Measurements from ENCODE around the gene CPAMD8. TPM values are rescaled to one million over a fixed set of nuclear protein-coding genes. Genes with fewer than 3 reads are reported as not detected.
"Not testable (repeated sequence)": the region's sequence is repeated elsewhere in the genome, so short reads cannot be mapped to it uniquely, and the experiment has no call there.

The CPAMD8 gene
- total and polyA plus RNA-seq, 5 donors from 2014 or later, result 0.03 to 2.3 (median 0.36) TPM; not detected in 1

GRCh38 chr19:17020385-17020784, 6.2 kb downstream of the CPAMD8 start:
- peaks cover 0 to 24% (median 4%) of the 10 kb centered on the region in 7 donors for H3K9me3 Mint-ChIP-seq
- no peak overlapping the region for H3K4me3 Mint-ChIP-seq
- Histone ChIP-seq H3K36me3 (ENCODE audit: control insufficient read depth, insufficient read depth, low read length) (no peaks in the 10 kb centered on the region), H3K4me1 (ENCODE audit: control insufficient read depth, insufficient read depth, low read length, poor library complexity, severe bottlenecking) (no peaks in the 10 kb centered on the region), H3K27me3 (ENCODE audit: control insufficient read depth, insufficient read depth, low read length) (peaks cover 9% of the 10 kb centered on the region), H3K9me3 (ENCODE audit: control insufficient read depth in 2 of 2, low read length in 2 of 2) (peaks cover 12 to 20% of the 10 kb centered on the region in 2 experiments), H3K4me3 (ENCODE audit: low read depth, low read length) (no peak overlapping the region), H3K27ac (ENCODE audit: insufficient read depth, low read length, poor library complexity, severe bottlenecking) (no peak overlapping the region)
- DNase-seq (no peak), ATAC-seq (ENCODE audit: low read depth in 2 of 2) (no peak)
- H3K27me3 Mint-ChIP-seq, result peaks cover 24% of the 10 kb centered on the region
- no peaks in the 10 kb centered on the region for H3K4me1 Mint-ChIP-seq
- H3K27ac Mint-ChIP-seq, result peak overlapping the region in 2 of 3 donors; percentile 64 to 67
- H3K36me3 Mint-ChIP-seq, result peaks cover 14% of the 10 kb centered on the region

- not testable (repeated sequence) for H3K4me3 ChIP-seq (ENCODE audit: low read depth, low read length); H3K9me3 Mint-ChIP-seq; H3K27me3 Mint-ChIP-seq; H3K27ac Mint-ChIP-seq; H3K4me3 Mint-ChIP-seq; H3K36me3 Mint-ChIP-seq; H3K36me3 ChIP-seq (ENCODE audit: control insufficient read depth, insufficient read depth, low read length); H3K4me1 Mint-ChIP-seq; DNase-seq; H3K27ac ChIP-seq (ENCODE audit: insufficient read depth, low read length, poor library complexity, severe bottlenecking); ATAC-seq (ENCODE audit: low read depth in 2 of 2); H3K4me1 ChIP-seq (ENCODE audit: control insufficient read depth, insufficient read depth, low read length, poor library complexity, severe bottlenecking); H3K27me3 ChIP-seq (ENCODE audit: control insufficient read depth, insufficient read depth, low read length)
- H3K9me3 ChIP-seq (ENCODE audit: control insufficient read depth in 2 of 2, low read length in 2 of 2), result peaks cover 2 to 11% of the 10 kb centered on the region in 2 experiments
Measured at GRCh38 chr19:17014212-17014861, 12.3 kb downstream of the CPAMD8 start.

- Mint-ChIP-seq H3K36me3 (no peaks in the 10 kb centered on the region), H3K9me3 (peaks cover 0 to 6% (median 0%) of the 10 kb centered on the region in 7 donors), H3K4me3 (no peak overlapping the region), H3K27me3 (peaks cover 9% of the 10 kb centered on the region), H3K4me1 (no peaks in the 10 kb centered on the region), H3K27ac (no peak overlapping the region)
- H3K27me3 ChIP-seq (ENCODE audit: control insufficient read depth, insufficient read depth, low read length), result no peaks in the 10 kb centered on the region
- no peaks in the 10 kb centered on the region for H3K36me3 ChIP-seq (ENCODE audit: control insufficient read depth, insufficient read depth, low read length)
- no peak overlapping the region for H3K4me3 ChIP-seq (ENCODE audit: low read depth, low read length)
- peaks cover 2 to 11% of the 10 kb centered on the region in 2 experiments for H3K9me3 ChIP-seq (ENCODE audit: control insufficient read depth in 2 of 2, low read length in 2 of 2)
- DNase-seq (no peak), ATAC-seq (ENCODE audit: low read depth in 2 of 2) (no peak)
- no peak overlapping the region for H3K27ac ChIP-seq (ENCODE audit: insufficient read depth, low read length, poor library complexity, severe bottlenecking)
- H3K4me1 ChIP-seq (ENCODE audit: control insufficient read depth, insufficient read depth, low read length, poor library complexity, severe bottlenecking), result no peaks in the 10 kb centered on the region
Measured at GRCh38 chr19:17011485-17011884, 15.1 kb downstream of the CPAMD8 start.

- Mint-ChIP-seq H3K4me1 (peaks cover 0 to 17% (median 10%) of the 10 kb centered on the region in 4 donors), H3K27me3 (peaks cover 4% of the 10 kb centered on the region), H3K9me3 (peaks cover 0 to 2% (median 0%) of the 10 kb centered on the region in 7 donors), H3K27ac (peak overlapping the region in 2 of 3 donors; percentile 8 to 11), H3K36me3 (no peaks in the 10 kb centered on the region), H3K4me3 (peak overlapping the region in 1 of 4 donors; percentile 49)
- H3K4me3 ChIP-seq (ENCODE audit: low read depth, low read length), result no peak overlapping the region
- no peaks in the 10 kb centered on the region for H3K27me3 ChIP-seq (ENCODE audit: control insufficient read depth, insufficient read depth, low read length)
- no peak for ATAC-seq (ENCODE audit: low read depth in 2 of 2)
- DNase-seq, result no peak
- H3K27ac ChIP-seq (ENCODE audit: insufficient read depth, low read length, poor library complexity, severe bottlenecking), result no peak overlapping the region
- H3K4me1 ChIP-seq (ENCODE audit: control insufficient read depth, insufficient read depth, low read length, poor library complexity, severe bottlenecking), result peaks cover 10% of the 10 kb centered on the region
- no peaks in the 10 kb centered on the region for H3K9me3 ChIP-seq (ENCODE audit: control insufficient read depth in 2 of 2, low read length in 2 of 2)
- H3K36me3 ChIP-seq (ENCODE audit: control insufficient read depth, insufficient read depth, low read length), result no peaks in the 10 kb centered on the region
Measured at GRCh38 chr19:17006579-17006978, 20.0 kb downstream of the CPAMD8 start.

- Histone ChIP-seq H3K27ac (ENCODE audit: insufficient read depth, low read length, poor library complexity, severe bottlenecking) (no peak overlapping the region), H3K27me3 (ENCODE audit: control insufficient read depth, insufficient read depth, low read length) (no peaks in the 10 kb centered on the region), H3K4me3 (ENCODE audit: low read depth, low read length) (no peak overlapping the region), H3K36me3 (ENCODE audit: control insufficient read depth, insufficient read depth, low read length) (no peaks in the 10 kb centered on the region), H3K9me3 (ENCODE audit: control insufficient read depth in 2 of 2, low read length in 2 of 2) (no peaks in the 10 kb centered on the region), H3K4me1 (ENCODE audit: control insufficient read depth, insufficient read depth, low read length, poor library complexity, severe bottlenecking) (peaks cover 23% of the 10 kb centered on the region)
- no peak for ATAC-seq (ENCODE audit: low read depth in 2 of 2)
- DNase-seq, result no peak
- peaks cover 0 to 31% (median 18%) of the 10 kb centered on the region in 4 donors for H3K4me1 Mint-ChIP-seq
- peak overlapping the region in 2 of 3 donors; percentile 25 to 73 for H3K27ac Mint-ChIP-seq
- H3K36me3 Mint-ChIP-seq, result no peaks in the 10 kb centered on the region
- H3K4me3 Mint-ChIP-seq, result no peak overlapping the region
- H3K9me3 Mint-ChIP-seq, result peaks cover 0 to 4% (median 0%) of the 10 kb centered on the region in 7 donors
- peaks cover 4% of the 10 kb centered on the region for H3K27me3 Mint-ChIP-seq
Measured at GRCh38 chr19:17005000-17005399, 21.6 kb downstream of the CPAMD8 start.

- H3K27me3 ChIP-seq (ENCODE audit: control insufficient read depth, insufficient read depth, low read length), result no peaks in the 10 kb centered on the region
- H3K27ac ChIP-seq (ENCODE audit: insufficient read depth, low read length, poor library complexity, severe bottlenecking), result no peak overlapping the region
- peaks cover 4% of the 10 kb centered on the region for H3K27me3 Mint-ChIP-seq
- H3K4me3 ChIP-seq (ENCODE audit: low read depth, low read length), result no peak overlapping the region
- no peaks in the 10 kb centered on the region for H3K36me3 ChIP-seq (ENCODE audit: control insufficient read depth, insufficient read depth, low read length)
- H3K9me3 Mint-ChIP-seq, result peaks cover 0 to 4% (median 0%) of the 10 kb centered on the region in 7 donors
- H3K9me3 ChIP-seq (ENCODE audit: control insufficient read depth in 2 of 2, low read length in 2 of 2), result no peaks in the 10 kb centered on the region
- H3K4me1 Mint-ChIP-seq, result peaks cover 0 to 31% (median 18%) of the 10 kb centered on the region in 4 donors
- DNase-seq, result no peak
- no peak overlapping the region for H3K4me3 Mint-ChIP-seq
- peaks cover 23% of the 10 kb centered on the region for H3K4me1 ChIP-seq (ENCODE audit: control insufficient read depth, insufficient read depth, low read length, poor library complexity, severe bottlenecking)
- H3K36me3 Mint-ChIP-seq, result no peaks in the 10 kb centered on the region
- peak overlapping the region in 2 of 3 donors; percentile 73 to 76 for H3K27ac Mint-ChIP-seq
- ATAC-seq (ENCODE audit: low read depth in 2 of 2), result no peak
Measured at GRCh38 chr19:17004386-17004785, 22.2 kb downstream of the CPAMD8 start.

GRCh38 chr19:17002455-17002854, 24.2 kb downstream of the CPAMD8 start:
- H3K9me3 Mint-ChIP-seq, result peaks cover 0 to 6% (median 2%) of the 10 kb centered on the region in 7 donors
- H3K9me3 ChIP-seq (ENCODE audit: control insufficient read depth in 2 of 2, low read length in 2 of 2), result peaks cover 0 to 5% of the 10 kb centered on the region in 2 experiments
- H3K27ac Mint-ChIP-seq, result peak overlapping the region in 2 of 3 donors; percentile 20 to 97
- H3K27me3 Mint-ChIP-seq, result peaks cover 4% of the 10 kb centered on the region
- no peak overlapping the region for H3K4me3 Mint-ChIP-seq
- H3K4me3 ChIP-seq (ENCODE audit: low read depth, low read length), result no peak overlapping the region
- H3K27me3 ChIP-seq (ENCODE audit: control insufficient read depth, insufficient read depth, low read length), result no peaks in the 10 kb centered on the region
- no peaks in the 10 kb centered on the region for H3K36me3 ChIP-seq (ENCODE audit: control insufficient read depth, insufficient read depth, low read length)
- DNase-seq, result no peak
- ATAC-seq (ENCODE audit: low read depth in 2 of 2), result no peak
- peak overlapping the region; percentile 72 for H3K27ac ChIP-seq (ENCODE audit: insufficient read depth, low read length, poor library complexity, severe bottlenecking)
- peaks cover 23% of the 10 kb centered on the region for H3K4me1 ChIP-seq (ENCODE audit: control insufficient read depth, insufficient read depth, low read length, poor library complexity, severe bottlenecking)
- H3K4me1 Mint-ChIP-seq, result peaks cover 0 to 31% (median 18%) of the 10 kb centered on the region in 4 donors
- H3K36me3 Mint-ChIP-seq, result no peaks in the 10 kb centered on the region
